Vagina (tissue), 2 donors: ENCODE results near the gene RAB32.

Experiments used
- POLR2AphosphoS5 ChIP-seq, 2 donors: sonication (generic); formaldehyde crosslinking; IDR thresholded peaks; one replicate each; pipeline ENCODE4 v1.9.0; 2017; ENCODE audit warnings: antibody characterized with exemption in 2 of 2, mild to moderate bottlenecking in 2 of 2, low read depth in 1 of 2; ENCODE audit not compliant: insufficient read depth in 1 of 2
- TF ChIP-seq, protein P1 (sequence below), 3 experiments: fragments of 450-650 bp in 2 of 3; fragments of 200-600 bp in 1 of 3; sonication (generic) in 1 of 3; IDR thresholded peaks; one replicate each; pipeline ENCODE4 v1.5.1; 2017 to 2019; ENCODE audit warnings: antibody characterized with exemption in 3 of 3, mild to moderate bottlenecking in 2 of 3, moderate library complexity in 2 of 3

DNA sequence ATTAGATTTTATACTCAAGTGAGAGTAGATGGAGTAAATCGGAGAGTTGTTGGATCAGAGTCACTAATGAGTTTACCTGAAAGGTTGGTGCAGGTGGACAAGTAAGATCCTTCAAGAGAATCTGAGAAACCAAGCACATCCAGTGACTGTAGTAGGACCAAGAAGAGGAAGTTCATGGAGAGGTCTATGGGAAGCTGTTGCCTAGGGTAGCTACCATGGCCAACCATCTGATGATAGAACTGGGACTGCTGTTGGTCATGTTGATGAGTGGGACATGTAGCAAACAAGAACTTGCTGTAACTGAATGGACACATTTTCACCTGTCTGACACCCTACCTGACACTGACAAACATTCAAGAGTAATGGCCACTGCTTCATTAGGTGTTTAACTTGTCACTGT is 43.8 kb downstream of the RAB32 start:
- TF ChIP-seq, protein P1, sequence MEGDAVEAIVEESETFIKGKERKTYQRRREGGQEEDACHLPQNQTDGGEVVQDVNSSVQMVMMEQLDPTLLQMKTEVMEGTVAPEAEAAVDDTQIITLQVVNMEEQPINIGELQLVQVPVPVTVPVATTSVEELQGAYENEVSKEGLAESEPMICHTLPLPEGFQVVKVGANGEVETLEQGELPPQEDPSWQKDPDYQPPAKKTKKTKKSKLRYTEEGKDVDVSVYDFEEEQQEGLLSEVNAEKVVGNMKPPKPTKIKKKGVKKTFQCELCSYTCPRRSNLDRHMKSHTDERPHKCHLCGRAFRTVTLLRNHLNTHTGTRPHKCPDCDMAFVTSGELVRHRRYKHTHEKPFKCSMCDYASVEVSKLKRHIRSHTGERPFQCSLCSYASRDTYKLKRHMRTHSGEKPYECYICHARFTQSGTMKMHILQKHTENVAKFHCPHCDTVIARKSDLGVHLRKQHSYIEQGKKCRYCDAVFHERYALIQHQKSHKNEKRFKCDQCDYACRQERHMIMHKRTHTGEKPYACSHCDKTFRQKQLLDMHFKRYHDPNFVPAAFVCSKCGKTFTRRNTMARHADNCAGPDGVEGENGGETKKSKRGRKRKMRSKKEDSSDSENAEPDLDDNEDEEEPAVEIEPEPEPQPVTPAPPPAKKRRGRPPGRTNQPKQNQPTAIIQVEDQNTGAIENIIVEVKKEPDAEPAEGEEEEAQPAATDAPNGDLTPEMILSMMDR (IDR thresholded peaks at IDR 0.05) = no peak
- TF ChIP-seq POLR2AphosphoS5 (IDR thresholded peaks at IDR 0.05; ENCODE audit: insufficient read depth in 1 of 2, low read depth in 1 of 2) = no peak
